Caco-2 (cell line): ENCODE results near the gene ATF6B. TPM values are rescaled to one million over a fixed set of nuclear protein-coding genes. Genes with fewer than 3 reads are reported as not detected.
A peak's percentile ranks its signal among the peaks of the same experiment; 100 is the strongest.

Experiments
- BruUV-seq: library from RNA; stranded (reverse); fragments of 400-500 nt; replicated peaks from 2 replicates; lab custom pipeline; 2021; lab: Mats Ljungman, UMichigan
- CTCF ChIA-PET: fragments of 300-600 bp; sonication (Branson Sonifier 250); formaldehyde crosslinking; loops from one replicate; lab custom pipeline; 2022; ENCODE audit warnings: antibody characterized with exemption; lab: Charles Lee
- POLR2A ChIA-PET: fragments of 300-600 bp; sonication (Branson Sonifier 250); formaldehyde crosslinking; loops from one replicate; lab custom pipeline; 2022; ENCODE audit warnings: antibody characterized with exemption; lab: Charles Lee
- DNase-seq, 2 experiments: peaks; one replicate each; pipeline versions ENCODE4 v3.0.0 to v3.0.0-alpha.2; 2020 to 2022
- H3K27me3 ChIP-seq: replicated peaks from 2 replicates; pipeline ENCODE4 v1.6.0; 2011; ENCODE audit warnings: low read length; ENCODE audit not compliant: control insufficient read depth, insufficient read depth
- H3K36me3 ChIP-seq: 2 replicates; pipeline ENCODE4 v1.5.1; 2011; ENCODE audit warnings: low read length; ENCODE audit not compliant: control insufficient read depth, insufficient read depth
- H3K4me1 ChIP-seq: fragments of 250-450 bp; sonication (Bioruptor Pico); 2 replicates; pipeline ENCODE4 v1.5.1; 2020; ENCODE audit warnings: mild to moderate bottlenecking
- H3K4me3 ChIP-seq: 2 replicates; pipeline ENCODE4 v1.5.1; 2011; ENCODE audit warnings: low read depth, mild to moderate bottlenecking, control low read depth, low read length
- H3K9me3 ChIP-seq: fragments of 250-450 bp; sonication (Bioruptor Pico); 2 replicates; pipeline ENCODE4 v1.5.1; 2020; ENCODE audit warnings: mild to moderate bottlenecking, moderate library complexity
- H3K27ac Mint-ChIP-seq: one replicate; pipeline ENCODE4 v1.8.0; 2022; ENCODE audit warnings: mixed read lengths; ENCODE audit not compliant: unreplicated experiment
- H3K27me3 Mint-ChIP-seq: one replicate; pipeline ENCODE4 v1.8.0; 2022; ENCODE audit warnings: mixed read lengths; ENCODE audit not compliant: insufficient read depth, unreplicated experiment
- H3K36me3 Mint-ChIP-seq: one replicate; pipeline ENCODE4 v1.8.0; 2022; ENCODE audit warnings: mild to moderate bottlenecking, mixed read lengths; ENCODE audit not compliant: insufficient read depth, unreplicated experiment
- H3K4me1 Mint-ChIP-seq: one replicate; pipeline ENCODE4 v1.8.0; 2022; ENCODE audit warnings: low read depth, mixed read lengths; ENCODE audit not compliant: unreplicated experiment
- H3K4me3 Mint-ChIP-seq: one replicate; pipeline ENCODE4 v1.8.0; 2022; ENCODE audit warnings: mild to moderate bottlenecking, moderate library complexity, mixed read lengths; ENCODE audit not compliant: unreplicated experiment
- H3K9me3 Mint-ChIP-seq: one replicate; pipeline ENCODE4 v1.8.0; 2022; ENCODE audit warnings: mixed read lengths; ENCODE audit not compliant: unreplicated experiment
- intact Hi-C: fragments of 100-400 bp; cut with micrococcal nuclease; formaldehyde crosslinking; loops from one replicate; pipeline ENCODE4 v1.10.0; 2022; ENCODE audit not compliant: unreplicated experiment
- total RNA-seq: library from RNA; stranded (reverse); gene quantifications from 2 replicates; pipeline ENCODE4 v1.2.3, GENCODE V29; 2022
- TF ChIP-seq, protein P1 (sequence below), 2 experiments: fragments of 200-600 bp in 1 of 2; IDR thresholded peaks; 1 replicate in 1 of 2; 2 replicates in 1 of 2; pipeline versions ENCODE4 v1.5.1 to v1.8.0; 2011 to 2022; ENCODE audit warnings: antibody characterized with exemption in 1 of 2, control low read depth in 1 of 2, inconsistent platforms in 1 of 2, low read depth in 1 of 2, low read length in 1 of 2, mild to moderate bottlenecking in 1 of 2, moderate library complexity in 1 of 2; ENCODE audit not compliant: insufficient read depth in 1 of 2, severe bottlenecking in 1 of 2, unreplicated experiment in 1 of 2

Gene ATF6B
- total RNA-seq, 1 experiment from 2014 or later: 64.9 TPM

DNA sequence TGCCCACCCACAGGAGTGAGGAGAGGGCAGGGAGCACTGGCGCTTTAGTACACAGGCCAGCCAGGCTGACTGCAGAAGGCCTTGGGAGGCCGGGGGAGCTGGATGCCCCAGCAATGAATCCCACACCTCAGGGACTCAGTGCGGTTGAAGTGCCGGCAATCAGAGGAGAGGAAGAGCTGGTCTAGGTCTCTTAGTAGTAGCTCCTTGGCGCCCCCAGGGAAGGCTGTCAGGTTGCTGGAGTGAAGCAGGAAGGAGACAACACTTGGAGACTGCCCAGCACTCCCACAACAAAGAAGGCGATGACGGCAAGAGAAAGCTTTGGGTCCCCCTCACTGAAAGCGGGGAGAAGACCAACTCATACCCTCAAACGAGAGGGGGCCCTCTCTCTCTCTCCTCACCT lies 10.6 kb downstream of the ATF6B start:
- H3K4me1 ChIP-seq: peaks cover 4% of the 10 kb centered on the region
- no peak overlapping the region for H3K27ac Mint-ChIP-seq
- H3K4me1 Mint-ChIP-seq: peaks cover 16% of the 10 kb centered on the region
- no peak for DNase-seq
- TF ChIP-seq, protein P1, sequence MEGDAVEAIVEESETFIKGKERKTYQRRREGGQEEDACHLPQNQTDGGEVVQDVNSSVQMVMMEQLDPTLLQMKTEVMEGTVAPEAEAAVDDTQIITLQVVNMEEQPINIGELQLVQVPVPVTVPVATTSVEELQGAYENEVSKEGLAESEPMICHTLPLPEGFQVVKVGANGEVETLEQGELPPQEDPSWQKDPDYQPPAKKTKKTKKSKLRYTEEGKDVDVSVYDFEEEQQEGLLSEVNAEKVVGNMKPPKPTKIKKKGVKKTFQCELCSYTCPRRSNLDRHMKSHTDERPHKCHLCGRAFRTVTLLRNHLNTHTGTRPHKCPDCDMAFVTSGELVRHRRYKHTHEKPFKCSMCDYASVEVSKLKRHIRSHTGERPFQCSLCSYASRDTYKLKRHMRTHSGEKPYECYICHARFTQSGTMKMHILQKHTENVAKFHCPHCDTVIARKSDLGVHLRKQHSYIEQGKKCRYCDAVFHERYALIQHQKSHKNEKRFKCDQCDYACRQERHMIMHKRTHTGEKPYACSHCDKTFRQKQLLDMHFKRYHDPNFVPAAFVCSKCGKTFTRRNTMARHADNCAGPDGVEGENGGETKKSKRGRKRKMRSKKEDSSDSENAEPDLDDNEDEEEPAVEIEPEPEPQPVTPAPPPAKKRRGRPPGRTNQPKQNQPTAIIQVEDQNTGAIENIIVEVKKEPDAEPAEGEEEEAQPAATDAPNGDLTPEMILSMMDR (IDR thresholded peaks at IDR 0.05; ENCODE audit: insufficient read depth in 1 of 2, low read depth in 1 of 2, low read length in 1 of 2, severe bottlenecking in 1 of 2, unreplicated experiment in 1 of 2): no peak
- H3K9me3 ChIP-seq: no peaks in the 10 kb centered on the region
- no peak overlapping the region for H3K4me3 ChIP-seq
- H3K4me3 Mint-ChIP-seq: no peak overlapping the region
- H3K27me3 Mint-ChIP-seq: no peaks in the 10 kb centered on the region
- POLR2A ChIA-PET: interaction anchor here (1.3 kb wide), 1 partner anchor 11 kb away, joined by 5 read pairs; the partner anchor contains the start of gene ATF6B
- H3K9me3 Mint-ChIP-seq: no peaks in the 10 kb centered on the region
- H3K36me3 ChIP-seq: peaks cover 5% of the 10 kb centered on the region
- no peaks in the 10 kb centered on the region for H3K27me3 ChIP-seq
- peaks cover 40% of the 10 kb centered on the region for H3K36me3 Mint-ChIP-seq
- intact Hi-C loops: loop anchor here (5.0 kb wide), 1 partner anchor 215 kb away; the partner anchor contains the start of gene ZBTB12
- CTCF ChIA-PET: interaction anchor here (0.6 to 2.7 kb wide), 10 partner anchors 9 to 78 kb away, joined by 3 to 15 read pairs (median 4); partner anchors contain the start of gene ATF6B
- no TSS peak for BruUV-seq

DNA sequence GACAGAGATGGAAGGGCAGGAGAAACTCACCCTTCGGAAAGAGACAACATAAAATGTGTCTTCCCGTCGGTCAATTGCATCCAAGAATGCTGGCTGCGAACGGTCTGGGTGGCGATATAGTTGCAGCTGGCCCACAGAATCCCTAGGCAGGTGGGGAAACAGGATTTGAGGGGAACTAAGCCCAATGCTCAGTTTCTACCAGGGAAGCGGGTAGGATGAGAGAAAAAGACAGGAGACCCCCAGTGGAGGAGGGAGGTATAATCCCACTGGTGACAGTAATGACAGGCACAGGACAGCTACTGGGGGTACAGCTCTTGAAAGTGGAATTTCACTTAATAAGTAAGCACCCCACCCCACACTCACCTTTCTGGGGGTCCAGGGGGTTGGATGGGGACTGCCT lies 11.4 kb downstream of the ATF6B start:
- H3K4me1 Mint-ChIP-seq: peaks cover 16% of the 10 kb centered on the region

DNA sequence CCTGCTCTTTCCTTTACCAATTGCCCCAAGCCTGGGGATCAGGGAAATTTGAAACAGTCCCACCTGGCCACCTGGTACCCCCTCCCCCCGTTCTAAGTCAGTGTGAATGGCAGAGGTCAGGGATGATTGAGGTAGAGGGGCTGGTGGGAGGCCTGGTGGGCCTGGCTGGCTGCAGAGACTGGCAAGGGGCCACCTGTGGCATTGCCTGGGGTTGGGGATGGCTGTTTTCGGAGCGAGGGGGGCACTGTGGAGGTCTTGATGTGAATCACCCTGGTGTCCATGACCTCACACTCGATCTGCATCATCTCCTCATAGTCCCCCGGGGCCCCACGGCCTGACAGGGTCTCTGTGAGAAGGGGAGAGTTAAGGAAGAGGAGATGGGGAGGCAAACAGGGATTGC lies 12.4 kb downstream of the ATF6B start:
- Mint-ChIP-seq H3K36me3 (peaks cover 26% of the 10 kb centered on the region), H3K4me3 (no peak overlapping the region), H3K9me3 (no peaks in the 10 kb centered on the region), H3K27me3 (no peaks in the 10 kb centered on the region), H3K27ac (no peak overlapping the region), H3K4me1 (peaks cover 16% of the 10 kb centered on the region)
- intact Hi-C loops: loop anchor here (1.0 to 5.0 kb wide), 2 partner anchors 54 to 213 kb away; partner anchors contain the start of gene ZBTB12
- no peak for DNase-seq
- H3K27me3 ChIP-seq: no peaks in the 10 kb centered on the region
- H3K4me3 ChIP-seq: no peak overlapping the region
- ChIA-PET POLR2A (no interaction called here), CTCF (interaction anchor here (0.6 to 1.2 kb wide), 2 partner anchors 39 to 58 kb away, joined by 3 read pairs; no protein-coding TSS in a partner anchor)
- no peaks in the 10 kb centered on the region for H3K9me3 ChIP-seq
- peaks cover 4% of the 10 kb centered on the region for H3K4me1 ChIP-seq
- BruUV-seq: TSS peak; percentile 22
- TF ChIP-seq, protein P1 (IDR thresholded peaks at IDR 0.05; ENCODE audit: insufficient read depth in 1 of 2, low read depth in 1 of 2, low read length in 1 of 2, severe bottlenecking in 1 of 2, unreplicated experiment in 1 of 2): no peak
- H3K36me3 ChIP-seq: peaks cover 5% of the 10 kb centered on the region

More for the DNA sequence above, 11.4 kb downstream of the ATF6B start:
- ChIA-PET CTCF (interaction anchor here (1.0 to 2.7 kb wide), 8 partner anchors 8 to 79 kb away, joined by 3 to 15 read pairs (median 4); partner anchors contain the start of gene ATF6B), POLR2A (interaction anchor here (1.3 kb wide), 1 partner anchor 12 kb away, joined by 5 read pairs; the partner anchor contains the start of gene ATF6B)
- no peaks in the 10 kb centered on the region for H3K9me3 Mint-ChIP-seq
- Histone ChIP-seq H3K4me3 (no peak overlapping the region), H3K27me3 (no peaks in the 10 kb centered on the region), H3K4me1 (peaks cover 4% of the 10 kb centered on the region), H3K36me3 (peaks cover 5% of the 10 kb centered on the region), H3K9me3 (no peaks in the 10 kb centered on the region)
- TF ChIP-seq, protein P1 (IDR thresholded peaks at IDR 0.05; ENCODE audit: insufficient read depth in 1 of 2, low read depth in 1 of 2, low read length in 1 of 2, severe bottlenecking in 1 of 2, unreplicated experiment in 1 of 2): peak; percentile 54 to 58
- peaks cover 34% of the 10 kb centered on the region for H3K36me3 Mint-ChIP-seq
- no TSS peak for BruUV-seq
- DNase-seq: peak in 1 of 2 experiments; percentile 57
- H3K27ac Mint-ChIP-seq: no peak overlapping the region
- no peak overlapping the region for H3K4me3 Mint-ChIP-seq
- no peaks in the 10 kb centered on the region for H3K27me3 Mint-ChIP-seq
- intact Hi-C loops: loop anchor here (1.0 to 5.0 kb wide), 2 partner anchors 55 to 214 kb away; partner anchors contain the start of gene ZBTB12
